ENCODE measurements around the gene ATF3.

The ATF3 gene

GRCh38 chr1:212608392-212608958 is at the start of gene ATF3:
ATF3 (plus strand) TSS chr1:212608761; CDS start chr1:212615022, 6,261 bp downstream.
- Mint-ChIP-seq H3K9me3 (no peaks in the 10 kb centered on the region), H3K27me3 (peaks cover 71% of the 10 kb centered on the region), H3K4me1 (peaks cover 24% of the 10 kb centered on the region), H3K4me3 (peak within 1 kb of the TSS; percentile 95), H3K27ac (ENCODE audit: low read depth) (peak within 1 kb of the TSS; percentile 91), H3K36me3 (ENCODE audit: insufficient read depth) (peaks cover 21% of the 10 kb centered on the region)
- DNase-seq (ENCODE audit: low spot score in 2 of 2) (peak; percentile 56 to 66), ATAC-seq (replicated peaks; ENCODE audit: extremely low read depth, poor library complexity, severe bottlenecking) (peak; percentile 73)

GRCh38 chr1:212559929-212560328 is 48.6 kb upstream of the ATF3 start:
- peak overlapping the region; percentile 75 for H3K4me3 Mint-ChIP-seq
- ATAC-seq (replicated peaks; ENCODE audit: extremely low read depth, poor library complexity, severe bottlenecking): no peak
- H3K27me3 Mint-ChIP-seq: no peaks in the 10 kb centered on the region
- H3K36me3 Mint-ChIP-seq (ENCODE audit: insufficient read depth): no peaks in the 10 kb centered on the region
- H3K27ac Mint-ChIP-seq (ENCODE audit: low read depth): no peak overlapping the region
- H3K4me1 Mint-ChIP-seq: peaks cover 5% of the 10 kb centered on the region
- no peak for DNase-seq (ENCODE audit: low spot score in 2 of 2)
- peaks cover 5% of the 10 kb centered on the region for H3K9me3 Mint-ChIP-seq

GRCh38 chr1:212560933-212561460 is 47.6 kb upstream of the ATF3 start:
- no peak for ATAC-seq (replicated peaks; ENCODE audit: extremely low read depth, poor library complexity, severe bottlenecking)
- DNase-seq (ENCODE audit: low spot score in 2 of 2): no peak
- Mint-ChIP-seq H3K4me1 (peaks cover 10% of the 10 kb centered on the region), H3K4me3 (peak overlapping the region; percentile 59), H3K36me3 (ENCODE audit: insufficient read depth) (no peaks in the 10 kb centered on the region), H3K27me3 (no peaks in the 10 kb centered on the region), H3K27ac (ENCODE audit: low read depth) (no peak overlapping the region), H3K9me3 (peaks cover 5% of the 10 kb centered on the region)

GRCh38 chr1:212561501-212561931 is 47.0 kb upstream of the ATF3 start:
- Mint-ChIP-seq H3K27me3 (no peaks in the 10 kb centered on the region), H3K4me3 (no peak overlapping the region), H3K27ac (ENCODE audit: low read depth) (no peak overlapping the region), H3K4me1 (peaks cover 15% of the 10 kb centered on the region), H3K36me3 (ENCODE audit: insufficient read depth) (no peaks in the 10 kb centered on the region), H3K9me3 (peaks cover 5% of the 10 kb centered on the region)
- ATAC-seq (replicated peaks; ENCODE audit: extremely low read depth, poor library complexity, severe bottlenecking): no peak
- no peak for DNase-seq (ENCODE audit: low spot score in 2 of 2)

GRCh38 chr1:212562771-212563170 is 45.8 kb upstream of the ATF3 start:
- ATAC-seq (replicated peaks; ENCODE audit: extremely low read depth, poor library complexity, severe bottlenecking): no peak
- no peak for DNase-seq (ENCODE audit: low spot score in 2 of 2)
- H3K4me3 Mint-ChIP-seq: no peak overlapping the region
- peaks cover 23% of the 10 kb centered on the region for H3K4me1 Mint-ChIP-seq
- no peak overlapping the region for H3K27ac Mint-ChIP-seq (ENCODE audit: low read depth)
- H3K9me3 Mint-ChIP-seq: peaks cover 5% of the 10 kb centered on the region
- peaks cover 1% of the 10 kb centered on the region for H3K36me3 Mint-ChIP-seq (ENCODE audit: insufficient read depth)
- no peaks in the 10 kb centered on the region for H3K27me3 Mint-ChIP-seq

GRCh38 chr1:212565079-212565478 is 43.5 kb upstream of the ATF3 start:
- H3K27ac Mint-ChIP-seq (ENCODE audit: low read depth): peak overlapping the region; percentile 93

GRCh38 chr1:212565571-212566305 is 42.8 kb upstream of the ATF3 start:
- no peak for ATAC-seq (replicated peaks; ENCODE audit: extremely low read depth, poor library complexity, severe bottlenecking)
- Mint-ChIP-seq H3K27me3 (no peaks in the 10 kb centered on the region), H3K9me3 (peaks cover 5% of the 10 kb centered on the region), H3K27ac (ENCODE audit: low read depth) (peak overlapping the region; percentile 93), H3K36me3 (ENCODE audit: insufficient read depth) (peaks cover 1% of the 10 kb centered on the region), H3K4me1 (peaks cover 17% of the 10 kb centered on the region), H3K4me3 (peak overlapping the region; percentile 84)
- no peak for DNase-seq (ENCODE audit: low spot score in 2 of 2)

More at GRCh38 chr1:212565079-212565478, 43.5 kb upstream of the ATF3 start:
- peak overlapping the region; percentile 84 for H3K4me3 Mint-ChIP-seq
- no peak for ATAC-seq (replicated peaks; ENCODE audit: extremely low read depth, poor library complexity, severe bottlenecking)
- H3K27me3 Mint-ChIP-seq: no peaks in the 10 kb centered on the region
- H3K4me1 Mint-ChIP-seq: peaks cover 17% of the 10 kb centered on the region
- DNase-seq (ENCODE audit: low spot score in 2 of 2): no peak
- peaks cover 1% of the 10 kb centered on the region for H3K36me3 Mint-ChIP-seq (ENCODE audit: insufficient read depth)
- H3K9me3 Mint-ChIP-seq: peaks cover 5% of the 10 kb centered on the region

- Mint-ChIP-seq H3K4me3 (peak overlapping the region; percentile 84), H3K27ac (ENCODE audit: low read depth) (peak overlapping the region; percentile 93), H3K36me3 (ENCODE audit: insufficient read depth) (peaks cover 1% of the 10 kb centered on the region), H3K27me3 (no peaks in the 10 kb centered on the region), H3K9me3 (peaks cover 5% of the 10 kb centered on the region), H3K4me1 (peaks cover 17% of the 10 kb centered on the region)
- DNase-seq (ENCODE audit: low spot score in 2 of 2) (peak in 1 of 2 donors; percentile 33), ATAC-seq (replicated peaks; ENCODE audit: extremely low read depth, poor library complexity, severe bottlenecking) (peak; percentile 98)
Measured at GRCh38 chr1:212566522-212567479, 41.8 kb upstream of the ATF3 start.

GRCh38 chr1:212567638-212568037 is 40.9 kb upstream of the ATF3 start:
- no peaks in the 10 kb centered on the region for H3K27me3 Mint-ChIP-seq
- H3K4me3 Mint-ChIP-seq: no peak overlapping the region
- H3K27ac Mint-ChIP-seq (ENCODE audit: low read depth): peak overlapping the region; percentile 93
- DNase-seq (ENCODE audit: low spot score in 2 of 2): no peak
- peaks cover 1% of the 10 kb centered on the region for H3K36me3 Mint-ChIP-seq (ENCODE audit: insufficient read depth)
- ATAC-seq (replicated peaks; ENCODE audit: extremely low read depth, poor library complexity, severe bottlenecking): no peak
- peaks cover 17% of the 10 kb centered on the region for H3K4me1 Mint-ChIP-seq
- peaks cover 5% of the 10 kb centered on the region for H3K9me3 Mint-ChIP-seq

GRCh38 chr1:212568978-212569537 is 39.5 kb upstream of the ATF3 start:
- ATAC-seq (replicated peaks; ENCODE audit: extremely low read depth, poor library complexity, severe bottlenecking) (no peak), DNase-seq (ENCODE audit: low spot score in 2 of 2) (no peak)
- Mint-ChIP-seq H3K27me3 (no peaks in the 10 kb centered on the region), H3K9me3 (no peaks in the 10 kb centered on the region), H3K4me1 (peaks cover 17% of the 10 kb centered on the region), H3K36me3 (ENCODE audit: insufficient read depth) (peaks cover 1% of the 10 kb centered on the region), H3K27ac (ENCODE audit: low read depth) (no peak overlapping the region), H3K4me3 (no peak overlapping the region)

- H3K4me3 Mint-ChIP-seq: no peak overlapping the region
- no peaks in the 10 kb centered on the region for H3K4me1 Mint-ChIP-seq
- DNase-seq (ENCODE audit: low spot score in 2 of 2): no peak
- H3K27ac Mint-ChIP-seq (ENCODE audit: low read depth): no peak overlapping the region
- ATAC-seq (replicated peaks; ENCODE audit: extremely low read depth, poor library complexity, severe bottlenecking): no peak
- peaks cover 21% of the 10 kb centered on the region for H3K27me3 Mint-ChIP-seq
- H3K36me3 Mint-ChIP-seq (ENCODE audit: insufficient read depth): no peaks in the 10 kb centered on the region
- H3K9me3 Mint-ChIP-seq: no peaks in the 10 kb centered on the region
Measured at GRCh38 chr1:212574732-212575131, 33.8 kb upstream of the ATF3 start.

GRCh38 chr1:212575333-212575732 is 33.2 kb upstream of the ATF3 start:
- H3K4me3 Mint-ChIP-seq: no peak overlapping the region
- ATAC-seq (replicated peaks; ENCODE audit: extremely low read depth, poor library complexity, severe bottlenecking) (no peak), DNase-seq (ENCODE audit: low spot score in 2 of 2) (no peak)
- H3K36me3 Mint-ChIP-seq (ENCODE audit: insufficient read depth): no peaks in the 10 kb centered on the region
- peaks cover 27% of the 10 kb centered on the region for H3K27me3 Mint-ChIP-seq
- H3K27ac Mint-ChIP-seq (ENCODE audit: low read depth): no peak overlapping the region
- no peaks in the 10 kb centered on the region for H3K9me3 Mint-ChIP-seq
- H3K4me1 Mint-ChIP-seq: no peaks in the 10 kb centered on the region

Data from central memory CD8-positive, alpha-beta T cell (primary cell).